T-cell (primary cell): ENCODE data around the gene CCDC117. TPM values are rescaled to one million over a fixed set of nuclear protein-coding genes. Genes with fewer than 3 reads are reported as not detected.
A peak's percentile ranks its signal among the peaks of the same experiment; 100 is the strongest.

Experiments
- ATAC-seq, 4 experiments: fragments of 200-7000 bp in 3 of 4; fragments of 150-1000 bp in 1 of 4; cut with Tn5 transposase; replicated peaks in 1 of 4; 1 replicate in 3 of 4; 2 replicates in 1 of 4; pipeline ENCODE4 v1.10.0; 2021; ENCODE audit warnings: moderate library complexity in 3 of 4, mild to moderate bottlenecking in 2 of 4, moderate number of reproducible peaks in 1 of 4
- CTCF ChIA-PET, 2 donors: fragments of 300-600 bp; sonication (Branson Sonifier 250); formaldehyde crosslinking; loops; one replicate each; lab custom pipeline; 2022; ENCODE audit warnings: antibody characterized with exemption in 2 of 2; lab: Charles Lee
- POLR2A ChIA-PET, 2 donors: fragments of 300-600 bp; sonication (Branson Sonifier 250); formaldehyde crosslinking; loops; one replicate each; lab custom pipeline; 2022; ENCODE audit warnings: antibody characterized with exemption in 2 of 2; lab: Charles Lee
- DNase-seq, 35 experiments: peaks; one replicate each; pipeline versions ENCODE4 v3.0.0 to v3.0.0-alpha.2; 2013 to 2023
- H3K27ac ChIP-seq: one replicate; pipeline ENCODE4 v1.5.1; 2013; ENCODE audit warnings: low read length
- H3K27me3 ChIP-seq, 2 experiments: replicated peaks in 1 of 2; 1 replicate in 1 of 2; 2 replicates in 1 of 2; pipeline versions ENCODE4 v1.6.1 to v1.7.0; 2013; ENCODE audit warnings: low read length in 1 of 2, mixed read lengths in 1 of 2; ENCODE audit not compliant: control insufficient read depth in 2 of 2, insufficient read depth in 2 of 2; ENCODE audit errors: extremely low read depth in 1 of 2
- H3K36me3 ChIP-seq, 2 donors: 1 replicate in 1 of 2; 2 replicates in 1 of 2; pipeline versions ENCODE4 v1.6.1 to v1.7.0; 2013; ENCODE audit warnings: low read length in 1 of 2; ENCODE audit not compliant: control insufficient read depth in 2 of 2, insufficient read depth in 1 of 2; ENCODE audit errors: extremely low read depth in 1 of 2
- H3K4me1 ChIP-seq, 2 experiments: 1 replicate in 1 of 2; 2 replicates in 1 of 2; pipeline versions ENCODE4 v1.6.1 to v1.7.0; 2013; ENCODE audit warnings: low read length in 2 of 2, mixed read lengths in 1 of 2; ENCODE audit not compliant: insufficient read depth in 2 of 2, control insufficient read depth in 1 of 2; ENCODE audit errors: extremely low read depth in 1 of 2
- H3K4me3 ChIP-seq, 2 donors: 1 replicate in 1 of 2; 2 replicates in 1 of 2; pipeline versions ENCODE4 v1.5.1 to v1.7.0; 2013; ENCODE audit warnings: mild to moderate bottlenecking in 2 of 2, low read length in 1 of 2, moderate library complexity in 1 of 2; ENCODE audit not compliant: control insufficient read depth in 1 of 2; ENCODE audit errors: extremely low read depth in 1 of 2
- H3K9me3 ChIP-seq: 2 replicates; pipeline ENCODE4 v1.7.0; 2013
- H3K27ac Mint-ChIP-seq, 2 donors: one replicate each; pipeline ENCODE4 v1.8.0; 2020 to 2021; ENCODE audit warnings: mild to moderate bottlenecking in 2 of 2, mixed read lengths in 2 of 2
- H3K27me3 Mint-ChIP-seq, 2 donors: one replicate each; pipeline ENCODE4 v1.8.0; 2021 to 2022; ENCODE audit warnings: mixed read lengths in 2 of 2
- H3K36me3 Mint-ChIP-seq: one replicate; pipeline ENCODE4 v1.8.0; 2021; ENCODE audit warnings: mixed read lengths
- H3K4me1 Mint-ChIP-seq, 3 donors: one replicate each; pipeline ENCODE4 v1.8.0; 2020 to 2022; ENCODE audit warnings: mixed read lengths in 3 of 3, mild to moderate bottlenecking in 1 of 3
- H3K4me3 Mint-ChIP-seq, 3 donors: one replicate each; pipeline ENCODE4 v1.8.0; 2020 to 2022; ENCODE audit warnings: mild to moderate bottlenecking in 3 of 3, mixed read lengths in 3 of 3, moderate library complexity in 3 of 3
- H3K9me3 Mint-ChIP-seq, 3 donors: one replicate each; pipeline ENCODE4 v1.8.0; 2020 to 2022; ENCODE audit warnings: mixed read lengths in 3 of 3
- WGBS: methylation state at CpG from one replicate; pipeline ENCODE4 v1.1.5; 2013; ENCODE audit warnings: missing lambda C conversion rate; ENCODE audit not compliant: insufficient coverage; 5-methylcytosine and 5-hydroxymethylcytosine counted together
- total RNA-seq, 35 experiments: library from RNA in 6 of 35; stranded (reverse) in 6 of 35; fragments of 120-200 nt in 1 of 35; gene quantifications; one replicate each; pipeline versions ENCODE4 v1.2.1 to v1.2.4 and lab custom pipeline; 2013 to 2026

The CCDC117 gene
- total RNA-seq, 5 donors from 2014 or later (not counting 1 experiment from before 2014, with no cell fraction given), result 14.4 to 22.7 (median 17.4) TPM

GRCh38 chr22:28798810-28799605 is 26.5 kb downstream of the CCDC117 start:
- peak overlapping the region; percentile 88 for H3K27ac ChIP-seq
- ATAC-seq (no peak), DNase-seq (peak in 1 of 35 experiments; percentile 35)
- ChIA-PET POLR2A (interaction anchor here (0.6 to 2.8 kb wide), 5 partner anchors 11 to 274 kb away, joined by 3 to 23 read pairs (median 4); partner anchors contain the start of gene KREMEN1 (in 1 of the 2)), CTCF (interaction anchor here (0.6 to 4.9 kb wide), 6 partner anchors 8 to 934 kb away, joined by 3 to 35 read pairs (median 4); no protein-coding TSS in a partner anchor)
- H3K9me3 Mint-ChIP-seq, result no peaks in the 10 kb centered on the region
- H3K27me3 ChIP-seq, result no peaks in the 10 kb centered on the region
- H3K36me3 Mint-ChIP-seq, result peaks cover 39% of the 10 kb centered on the region
- peak overlapping the region; percentile 74 to 99 for H3K4me3 ChIP-seq
- H3K36me3 ChIP-seq, result peaks cover 10 to 45% of the 10 kb centered on the region in 2 donors
- 0% methylated on average over 4 of the region's 7 CpGs for WGBS
- H3K4me1 Mint-ChIP-seq, result peaks cover 59 to 70% (median 69%) of the 10 kb centered on the region in 3 donors
- H3K27ac Mint-ChIP-seq, result peak overlapping the region; percentile 98 to 99
- H3K4me1 ChIP-seq, result peaks cover 19 to 47% of the 10 kb centered on the region in 2 experiments
- no peaks in the 10 kb centered on the region for H3K9me3 ChIP-seq
- H3K4me3 Mint-ChIP-seq, result peak overlapping the region; percentile 92 to 97 (median 94)
- no peaks in the 10 kb centered on the region for H3K27me3 Mint-ChIP-seq

- no peaks in the 10 kb centered on the region for H3K27me3 Mint-ChIP-seq
- peak overlapping the region; percentile 98 to 99 for H3K27ac Mint-ChIP-seq
- no peaks in the 10 kb centered on the region for H3K9me3 ChIP-seq
- H3K4me3 ChIP-seq, result peak overlapping the region; percentile 74 to 99
- peaks cover 34% of the 10 kb centered on the region for H3K36me3 Mint-ChIP-seq
- peak overlapping the region; percentile 92 to 97 (median 94) for H3K4me3 Mint-ChIP-seq
- H3K9me3 Mint-ChIP-seq, result no peaks in the 10 kb centered on the region
- ATAC-seq (peak; percentile 20 to 60 (median 51)), DNase-seq (peak in 12 of 35 experiments; percentile 8 to 42 (median 28))
- peaks cover 53 to 66% (median 63%) of the 10 kb centered on the region in 3 donors for H3K4me1 Mint-ChIP-seq
- peak overlapping the region; percentile 88 for H3K27ac ChIP-seq
- peaks cover 19 to 47% of the 10 kb centered on the region in 2 experiments for H3K4me1 ChIP-seq
- H3K36me3 ChIP-seq, result peaks cover 10 to 38% of the 10 kb centered on the region in 2 donors
- 0% methylated on average over 29 of the region's 31 CpGs for whole genome bisulfite sequencing
- CTCF ChIA-PET, result interaction anchor here (1.1 to 4.9 kb wide), 5 partner anchors 9 to 33 kb away, joined by 3 to 35 read pairs (median 8); no protein-coding TSS in a partner anchor
- POLR2A ChIA-PET, result interaction anchor here (0.9 to 2.8 kb wide), 6 partner anchors 12 to 273 kb away, joined by 3 to 23 read pairs (median 5); partner anchors contain the start of genes KREMEN1 (in 1 of the 2) and ZNRF3 (in 1 of the 2)
- H3K27me3 ChIP-seq, result no peaks in the 10 kb centered on the region
Measured at GRCh38 chr22:28799606-28800307, 27.3 kb downstream of the CCDC117 start.

GRCh38 chr22:28800308-28801041 is 28.0 kb downstream of the CCDC117 start, which contains the start of gene XBP1:
XBP1 (minus strand) TSS chr22:28800569.
- Histone ChIP-seq H3K4me3 (peak within 1 kb of the TSS; percentile 74 to 99), H3K9me3 (no peaks in the 10 kb centered on the region), H3K4me1 (peaks cover 19 to 42% of the 10 kb centered on the region in 2 experiments), H3K27me3 (no peaks in the 10 kb centered on the region), H3K27ac (peak within 1 kb of the TSS; percentile 88), H3K36me3 (peaks cover 10 to 31% of the 10 kb centered on the region in 2 donors)
- Mint-ChIP-seq H3K4me3 (peak within 1 kb of the TSS; percentile 92 to 97 (median 94)), H3K27me3 (no peaks in the 10 kb centered on the region), H3K9me3 (no peaks in the 10 kb centered on the region), H3K36me3 (peaks cover 27% of the 10 kb centered on the region), H3K27ac (peak within 1 kb of the TSS; percentile 98 to 99), H3K4me1 (peaks cover 49 to 60% (median 58%) of the 10 kb centered on the region in 3 donors)
- ATAC-seq (peak; percentile 94 to 97 (median 96)), DNase-seq (peak; percentile 69 to 95 (median 82))
- WGBS, result under 1% methylated on average over 74 of the region's 78 CpGs
- ChIA-PET CTCF (interaction anchor here in 1 of 2 donors (1.1 to 4.9 kb wide), 4 partner anchors 10 to 32 kb away, joined by 3 to 35 read pairs (median 8); no protein-coding TSS in a partner anchor), POLR2A (interaction anchor here (0.5 to 2.8 kb wide), 11 partner anchors 9 to 1522 kb away, joined by 3 to 23 read pairs (median 5); partner anchors contain the start of genes KREMEN1 (in 1 of the 2) and ZNRF3 (in 1 of the 2))

GRCh38 chr22:28801845-28802594 is 29.5 kb downstream of the CCDC117 start:
- ATAC-seq, result no peak
- ChIA-PET CTCF (interaction anchor here (0.6 to 4.9 kb wide), 12 partner anchors 10 to 277 kb away, joined by 3 to 35 read pairs (median 4); partner anchors contain the start of gene CCDC117 (in 1 of the 2)), POLR2A (interaction anchor here (0.7 to 1.4 kb wide), 3 partner anchors 15 to 20 kb away, joined by 4 to 7 read pairs (median 4); no protein-coding TSS in a partner anchor)
- Mint-ChIP-seq H3K9me3 (no peaks in the 10 kb centered on the region), H3K27me3 (no peaks in the 10 kb centered on the region), H3K27ac (peak overlapping the region; percentile 90 to 93), H3K36me3 (peaks cover 12% of the 10 kb centered on the region), H3K4me3 (peak overlapping the region; percentile 84 to 97 (median 84)), H3K4me1 (peaks cover 34 to 53% (median 45%) of the 10 kb centered on the region in 3 donors)
- H3K4me3 ChIP-seq, result peak overlapping the region; percentile 74 to 99
- H3K27me3 ChIP-seq, result no peaks in the 10 kb centered on the region
- no peaks in the 10 kb centered on the region for H3K9me3 ChIP-seq
- peaks cover 18 to 35% of the 10 kb centered on the region in 2 experiments for H3K4me1 ChIP-seq
- peaks cover 6 to 15% of the 10 kb centered on the region in 2 donors for H3K36me3 ChIP-seq
- peak overlapping the region; percentile 84 for H3K27ac ChIP-seq
- no peak for DNase-seq
- WGBS, result no CpG with 5 or more reads among the region's 14 CpGs

- Mint-ChIP-seq H3K27me3 (no peaks in the 10 kb centered on the region), H3K4me1 (peaks cover 30 to 47% (median 41%) of the 10 kb centered on the region in 3 donors), H3K4me3 (peak overlapping the region; percentile 84 to 97 (median 84)), H3K9me3 (no peaks in the 10 kb centered on the region), H3K27ac (peak overlapping the region; percentile 90 to 93), H3K36me3 (peaks cover 13% of the 10 kb centered on the region)
- 38% methylated on average over 1 of the region's 7 CpGs for WGBS
- ChIA-PET CTCF (interaction anchor here (0.6 to 4.9 kb wide), 10 partner anchors 10 to 277 kb away, joined by 3 to 35 read pairs (median 4); partner anchors contain the start of gene CCDC117 (in 1 of the 2)), POLR2A (interaction anchor here (0.7 to 1.4 kb wide), 3 partner anchors 16 to 20 kb away, joined by 4 to 7 read pairs (median 4); no protein-coding TSS in a partner anchor)
- Histone ChIP-seq H3K4me1 (peaks cover 16 to 30% of the 10 kb centered on the region in 2 experiments), H3K27me3 (no peaks in the 10 kb centered on the region), H3K9me3 (no peaks in the 10 kb centered on the region), H3K36me3 (peaks cover 8 to 10% of the 10 kb centered on the region in 2 donors), H3K4me3 (no peak overlapping the region), H3K27ac (no peak overlapping the region)
- DNase-seq (peak in 1 of 35 experiments; percentile 26), ATAC-seq (peak in 1 of 4 experiments; percentile 20)
Measured at GRCh38 chr22:28802595-28803123, 30.2 kb downstream of the CCDC117 start.
